NAMALWA (cell line): ENCODE measurements around the gene ULK1.

Experiments
- DNase-seq: peaks from one replicate; pipeline ENCODE4 v3.0.0-alpha.2; 2015; ENCODE audit warnings: low spot score

Gene ULK1

DNA sequence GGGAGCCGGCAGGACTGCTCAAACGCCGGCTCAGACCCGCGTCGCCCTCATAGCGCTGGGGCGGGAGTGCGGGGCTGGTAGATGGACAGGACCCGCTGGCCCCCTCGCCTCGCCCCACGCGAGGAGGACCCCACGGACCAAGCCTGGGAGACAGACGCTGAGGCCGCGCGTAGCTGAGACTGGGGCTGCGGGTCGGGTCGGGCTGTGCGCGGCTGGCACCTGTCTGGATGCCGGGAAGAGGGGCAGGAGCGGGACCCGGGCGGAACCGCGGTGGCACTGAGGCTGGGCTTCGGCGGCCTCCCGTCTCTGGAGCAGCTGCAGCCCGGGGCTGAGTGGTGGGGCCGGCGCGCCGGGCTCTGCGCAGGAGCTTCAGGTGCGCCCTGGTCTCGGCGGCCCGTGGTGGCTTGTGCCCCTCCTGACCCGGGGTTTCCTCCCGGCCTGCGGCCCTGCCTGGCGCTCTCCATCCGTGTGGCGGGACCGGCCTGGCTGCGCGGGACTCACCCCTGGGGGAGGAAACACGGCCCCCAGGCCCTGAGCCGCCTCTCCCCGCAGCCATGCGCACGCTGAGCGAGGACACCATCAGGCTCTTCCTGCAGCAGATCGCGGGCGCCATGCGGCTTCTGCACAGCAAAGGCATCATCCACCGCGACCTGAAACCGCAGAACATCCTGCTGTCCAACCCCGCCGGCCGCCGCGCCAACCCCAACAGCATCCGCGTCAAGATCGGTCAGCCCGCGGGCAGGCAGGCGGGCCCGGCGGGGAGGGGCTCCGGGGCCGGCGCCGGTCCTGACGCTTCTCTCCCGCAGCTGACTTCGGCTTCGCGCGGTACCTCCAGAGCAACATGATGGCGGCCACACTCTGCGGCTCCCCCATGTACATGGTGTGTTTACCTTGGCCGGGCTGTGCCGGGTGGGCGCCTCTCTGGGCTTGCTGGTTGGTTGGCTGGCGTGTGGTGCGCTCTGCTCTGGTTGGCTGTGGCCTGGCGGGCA lies 14.0 kb downstream of the ULK1 start:
- no peak for DNase-seq

DNA sequence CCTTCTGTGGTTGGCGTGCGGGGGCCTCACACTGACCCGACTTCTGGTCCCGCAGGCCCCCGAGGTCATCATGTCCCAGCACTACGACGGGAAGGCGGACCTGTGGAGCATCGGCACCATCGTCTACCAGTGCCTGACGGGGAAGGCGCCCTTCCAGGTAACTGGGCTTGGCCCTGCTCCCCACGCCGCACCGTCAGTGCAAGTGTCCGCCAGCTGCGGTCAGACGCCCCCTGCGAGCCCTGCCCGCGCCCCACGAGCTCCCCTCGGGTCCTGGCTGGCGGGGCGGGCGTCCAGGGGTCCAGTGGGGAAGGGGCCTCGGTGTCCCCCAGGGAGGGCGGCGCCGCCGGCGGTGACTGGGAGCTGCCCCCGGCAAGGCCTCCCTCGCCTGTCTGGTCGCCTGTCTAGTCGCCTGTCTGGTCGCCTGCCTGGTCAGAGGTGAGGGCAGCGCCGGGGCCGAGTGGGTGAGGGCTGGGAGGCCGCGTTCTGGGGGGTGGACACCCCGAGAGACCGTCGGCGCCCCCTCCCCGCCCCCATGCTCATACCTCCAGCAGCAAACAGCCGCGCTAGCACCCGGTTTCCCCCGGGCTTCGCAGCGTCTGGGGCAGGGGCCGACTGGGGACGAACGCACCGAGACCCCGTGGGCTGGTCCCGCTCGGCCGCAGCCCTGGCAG lies 14.8 kb downstream of the ULK1 start:
- DNase-seq: no peak

DNA sequence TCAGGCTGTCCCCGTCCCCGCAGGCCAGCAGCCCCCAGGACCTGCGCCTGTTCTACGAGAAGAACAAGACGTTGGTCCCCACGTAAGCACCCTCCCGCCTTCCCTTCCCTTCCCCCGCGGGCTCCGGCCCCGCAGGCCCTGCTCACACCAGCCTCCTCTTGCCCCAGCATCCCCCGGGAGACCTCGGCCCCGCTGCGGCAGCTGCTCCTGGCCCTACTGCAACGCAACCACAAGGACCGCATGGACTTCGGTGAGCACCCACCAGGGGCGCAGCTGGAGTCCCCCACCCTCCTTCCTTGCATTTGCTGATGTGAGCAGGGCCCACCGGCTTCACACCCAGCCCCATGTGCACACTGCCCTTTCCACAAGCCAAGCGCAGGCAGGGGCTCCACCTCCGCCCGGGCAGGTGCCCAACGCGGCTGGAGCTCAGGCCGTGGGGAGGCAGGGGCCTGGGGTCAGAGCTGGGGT lies 15.4 kb downstream of the ULK1 start:
- DNase-seq: no peak

DNA sequence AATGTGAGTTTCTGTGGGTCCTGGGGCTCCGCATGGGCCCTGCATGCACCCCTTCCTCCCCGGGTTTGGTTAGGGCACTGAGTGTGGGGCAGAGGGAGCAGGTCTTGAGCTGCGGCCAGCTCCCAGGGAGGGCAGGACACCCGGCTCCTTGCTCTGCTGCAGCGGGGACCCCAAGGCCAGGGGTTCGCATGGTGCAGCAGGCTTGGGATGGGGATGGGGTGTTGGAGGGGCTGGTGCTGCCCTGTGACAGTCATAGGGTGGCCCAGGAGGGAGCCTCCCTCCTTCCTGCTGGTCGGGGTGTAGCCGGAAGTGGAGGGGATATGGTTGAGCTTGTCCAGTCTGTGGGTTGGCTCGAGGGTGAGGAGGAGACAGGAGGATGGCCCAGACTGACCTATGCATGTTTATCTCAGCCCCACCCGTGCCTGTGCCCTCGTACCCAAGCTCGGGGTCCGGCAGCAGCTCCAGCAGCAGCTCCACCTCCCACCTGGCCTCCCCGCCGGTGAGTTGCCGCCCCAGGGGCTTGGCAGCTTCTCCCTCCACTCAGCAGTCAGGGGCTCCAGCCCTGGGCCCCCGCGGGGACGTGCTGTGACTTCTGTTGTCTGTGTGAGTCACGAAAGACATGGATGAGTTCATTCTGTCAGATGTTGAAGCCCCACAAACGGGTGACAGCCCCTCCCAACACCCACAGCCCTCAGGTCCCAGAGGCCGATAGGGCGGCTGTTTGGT lies 16.0 kb downstream of the ULK1 start:
- no peak for DNase-seq

DNA sequence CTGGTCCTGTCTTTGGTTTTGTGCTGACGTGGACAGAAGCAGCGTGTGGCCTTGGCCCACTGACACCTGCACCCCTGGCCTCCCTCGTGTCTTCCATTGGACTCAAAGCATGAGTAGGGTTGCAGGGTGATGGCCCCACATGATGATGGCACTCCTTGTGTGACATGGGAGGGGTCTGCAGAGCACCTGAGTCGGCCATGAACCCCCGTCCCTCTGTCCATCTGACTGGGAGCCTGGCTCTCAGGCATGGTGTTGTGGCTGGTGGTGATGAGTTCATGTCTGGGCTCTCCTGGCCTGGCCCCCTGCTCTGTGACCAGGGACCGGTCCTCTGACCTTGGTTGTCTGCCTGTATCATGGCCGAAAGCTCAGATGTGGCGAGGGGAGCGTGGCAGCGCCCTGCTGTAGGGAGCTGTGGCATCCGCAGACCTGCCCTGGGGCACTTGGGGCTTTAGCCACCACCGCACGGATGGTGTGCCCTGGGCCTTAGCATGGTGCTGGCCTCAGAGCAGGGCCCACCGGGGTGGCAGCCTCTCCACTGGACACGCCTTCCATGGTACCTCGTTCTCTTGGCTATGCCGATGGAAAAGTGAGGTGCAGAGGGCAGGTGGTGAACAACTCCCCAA lies 16.7 kb downstream of the ULK1 start:
- no peak for DNase-seq

DNA sequence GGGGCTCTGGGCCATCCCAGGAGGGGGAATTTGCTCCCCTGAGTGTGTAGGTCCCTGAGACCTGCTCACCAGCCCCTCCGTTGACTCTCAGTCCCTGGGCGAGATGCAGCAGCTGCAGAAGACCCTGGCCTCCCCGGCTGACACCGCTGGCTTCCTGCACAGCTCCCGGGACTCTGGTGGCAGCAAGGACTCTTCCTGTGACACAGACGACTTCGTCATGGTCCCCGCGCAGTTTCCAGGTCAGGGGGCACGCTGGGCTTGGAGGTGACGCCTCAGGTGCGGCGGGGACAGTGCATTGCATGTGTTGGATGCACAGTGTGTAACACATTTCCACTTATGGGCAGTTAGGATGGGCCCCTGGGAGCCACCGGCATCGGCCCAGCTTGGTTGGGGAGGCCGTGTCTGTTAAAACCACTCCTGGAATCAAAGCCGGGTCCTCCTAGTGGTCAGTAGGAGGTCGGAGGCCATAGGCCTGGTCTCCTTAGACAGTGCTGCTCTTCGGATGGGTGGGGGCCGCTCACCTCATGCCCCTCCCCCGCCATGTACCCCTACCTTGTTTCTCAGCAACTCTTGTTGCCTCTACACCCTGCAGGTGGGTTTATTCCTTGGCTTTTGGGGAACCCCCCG lies 17.5 kb downstream of the ULK1 start:
- no peak for DNase-seq

DNA sequence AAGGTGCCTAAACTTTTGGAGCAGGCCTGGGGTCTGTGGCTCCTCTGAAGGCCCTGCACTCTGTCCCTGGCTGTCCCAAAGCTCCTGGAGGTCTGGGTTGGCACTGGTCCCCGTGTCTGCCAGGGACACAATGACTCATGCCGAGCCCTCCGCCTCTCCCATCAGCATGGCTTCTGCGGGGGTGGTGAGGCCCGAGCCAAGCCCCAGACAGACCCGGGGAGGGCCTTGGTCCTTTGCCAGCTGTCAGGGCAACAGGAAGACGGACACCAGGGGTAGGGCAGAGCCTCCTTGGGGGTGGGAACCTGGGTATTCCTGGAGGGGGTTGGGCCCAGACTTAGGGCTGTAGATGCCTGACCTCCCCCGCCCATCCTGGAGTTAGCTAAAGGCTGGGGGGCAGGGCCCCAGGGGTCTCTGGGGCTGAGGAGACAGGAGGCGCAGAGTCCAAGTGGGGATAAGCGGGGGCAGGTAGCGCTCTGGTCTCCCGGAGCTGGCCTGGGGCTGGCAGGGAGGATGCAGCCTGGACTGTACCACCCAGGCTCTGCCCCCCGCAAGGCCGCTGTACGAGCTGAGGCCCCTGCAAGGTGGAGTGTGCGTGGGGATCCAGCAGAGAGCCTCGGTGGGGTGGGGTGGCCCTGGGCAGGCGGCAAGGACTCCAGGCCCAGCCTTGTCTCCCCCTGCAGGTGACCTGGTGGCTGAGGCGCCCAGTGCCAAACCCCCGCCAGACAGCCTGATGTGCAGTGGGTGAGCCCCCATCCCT lies 18.3 kb downstream of the ULK1 start:
- DNase-seq: no peak

DNA sequence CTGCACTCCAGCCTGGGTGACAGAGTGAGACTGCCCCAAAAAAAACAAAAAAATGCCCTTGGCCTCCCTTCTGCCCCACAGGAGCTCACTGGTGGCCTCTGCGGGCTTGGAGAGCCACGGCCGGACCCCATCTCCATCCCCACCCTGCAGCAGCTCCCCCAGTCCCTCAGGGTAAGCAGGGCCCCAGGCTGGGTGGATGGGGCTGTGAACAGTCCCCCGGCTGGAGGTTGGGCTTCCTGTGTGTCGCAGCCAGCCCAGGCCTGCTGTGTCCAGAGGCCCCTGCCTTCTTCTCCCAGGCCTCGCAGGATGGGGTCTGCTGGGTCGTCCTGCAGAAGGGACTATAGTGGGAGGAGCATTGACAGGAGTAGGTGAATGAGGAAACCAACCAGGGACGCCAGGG lies 19.2 kb downstream of the ULK1 start:
- no peak for DNase-seq

DNA sequence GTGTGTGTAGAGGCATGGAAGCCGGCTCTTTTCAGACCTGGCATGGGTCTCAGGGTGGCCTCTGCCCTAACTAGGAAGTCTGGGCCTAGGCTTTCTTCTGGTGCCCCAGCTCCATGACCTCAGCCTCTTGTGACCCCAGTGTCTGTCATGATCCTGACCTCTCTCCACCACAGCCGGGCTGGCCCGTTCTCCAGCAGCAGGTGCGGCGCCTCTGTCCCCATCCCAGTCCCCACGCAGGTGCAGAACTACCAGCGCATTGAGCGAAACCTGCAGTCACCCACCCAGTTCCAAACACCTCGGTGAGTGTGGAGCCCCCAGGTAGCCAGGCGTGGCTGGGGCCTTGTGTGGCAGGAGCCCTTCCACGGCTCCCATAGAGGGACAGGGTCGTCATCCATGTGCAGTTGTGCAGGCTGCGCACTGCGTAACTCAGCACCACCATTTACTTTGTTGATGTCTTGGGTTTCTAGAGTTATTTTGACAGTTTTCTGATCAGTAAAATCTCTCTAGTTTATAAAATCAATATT lies 19.8 kb downstream of the ULK1 start:
- no peak for DNase-seq

DNA sequence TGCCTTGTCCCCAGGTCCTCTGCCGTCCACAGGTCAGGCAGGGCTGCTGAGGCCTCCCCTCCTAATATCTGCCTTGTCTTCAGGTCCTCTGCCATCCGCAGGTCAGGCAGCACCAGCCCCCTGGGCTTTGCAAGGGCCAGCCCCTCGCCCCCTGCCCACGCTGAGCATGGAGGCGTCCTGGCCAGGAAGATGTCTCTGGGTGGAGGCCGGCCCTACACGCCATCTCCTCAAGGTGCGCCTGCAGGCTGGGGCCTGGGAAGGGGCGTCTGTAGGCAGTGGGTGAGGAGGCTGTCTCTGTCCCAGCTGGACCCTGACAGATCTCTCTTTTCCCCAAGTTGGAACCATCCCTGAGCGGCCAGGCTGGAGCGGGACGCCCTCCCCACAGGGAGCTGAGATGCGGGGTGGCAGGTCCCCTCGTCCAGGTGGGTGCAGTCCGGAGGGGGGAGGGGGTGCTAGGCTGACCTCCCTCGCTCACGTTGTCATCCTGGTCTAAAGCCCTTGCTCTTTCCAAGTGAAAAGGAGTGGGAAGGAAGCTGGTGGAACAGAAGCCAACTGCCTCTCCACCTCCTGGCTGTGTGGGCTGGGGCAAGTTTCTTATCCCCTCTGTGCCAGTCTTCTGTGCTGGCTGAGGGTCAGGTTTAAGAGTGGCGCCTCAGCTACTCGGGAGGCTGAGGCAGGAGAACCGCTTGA lies 20.7 kb downstream of the ULK1 start:
- no peak for DNase-seq

DNA sequence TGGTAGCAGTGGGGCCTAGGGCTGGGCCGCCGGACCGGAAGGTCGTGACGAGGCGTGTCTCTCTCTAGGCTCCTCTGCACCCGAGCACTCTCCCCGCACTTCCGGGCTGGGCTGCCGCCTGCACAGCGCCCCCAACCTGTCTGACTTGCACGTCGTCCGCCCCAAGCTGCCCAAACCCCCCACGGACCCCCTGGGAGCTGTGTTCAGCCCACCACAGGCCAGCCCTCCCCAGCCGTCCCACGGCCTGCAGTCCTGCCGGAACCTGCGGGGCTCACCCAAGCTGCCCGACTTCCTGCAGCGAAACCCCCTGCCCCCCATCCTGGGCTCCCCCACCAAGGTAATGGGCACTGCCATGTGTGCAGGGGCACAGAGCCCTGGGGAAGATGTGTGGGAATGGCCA lies 21.4 kb downstream of the ULK1 start:
- no peak for DNase-seq

DNA sequence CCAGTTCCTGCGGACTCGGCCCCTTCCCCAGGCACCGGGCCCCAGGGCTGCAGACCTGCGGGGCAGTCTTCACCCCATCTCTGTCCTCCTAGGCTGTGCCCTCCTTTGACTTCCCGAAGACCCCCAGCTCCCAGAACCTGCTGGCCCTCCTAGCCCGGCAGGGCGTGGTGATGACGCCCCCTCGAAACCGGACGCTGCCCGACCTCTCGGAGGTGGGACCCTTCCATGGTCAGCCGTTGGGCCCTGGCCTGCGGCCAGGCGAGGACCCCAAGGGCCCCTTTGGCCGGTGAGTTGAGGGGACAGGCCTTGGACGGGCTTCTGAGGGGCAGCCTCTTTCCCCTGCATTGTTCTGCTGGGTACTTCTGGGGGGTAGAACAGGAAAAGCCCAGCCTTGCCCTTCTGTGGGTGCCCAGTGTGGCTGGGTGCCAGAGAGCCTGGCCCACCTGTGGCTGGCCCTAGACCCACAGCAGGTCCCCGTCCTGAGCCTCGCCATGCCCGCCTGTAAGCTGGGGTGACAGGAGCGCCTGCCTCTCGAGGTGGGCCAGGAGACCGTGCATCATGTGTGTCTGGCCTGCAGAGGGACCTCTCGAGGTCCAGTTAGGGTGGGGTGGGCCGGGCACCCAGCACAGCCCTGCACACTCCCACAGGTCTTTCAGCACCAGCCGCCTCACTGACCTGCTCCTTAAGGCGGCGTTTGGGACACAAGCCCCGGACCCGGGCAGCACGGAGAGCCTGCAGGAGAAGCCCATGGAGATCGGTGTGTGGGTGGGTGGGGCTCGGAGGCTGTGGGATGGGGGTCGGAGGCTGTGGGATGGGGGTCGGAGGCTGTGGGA lies 22.1 kb downstream of the ULK1 start:
- no peak for DNase-seq

DNA sequence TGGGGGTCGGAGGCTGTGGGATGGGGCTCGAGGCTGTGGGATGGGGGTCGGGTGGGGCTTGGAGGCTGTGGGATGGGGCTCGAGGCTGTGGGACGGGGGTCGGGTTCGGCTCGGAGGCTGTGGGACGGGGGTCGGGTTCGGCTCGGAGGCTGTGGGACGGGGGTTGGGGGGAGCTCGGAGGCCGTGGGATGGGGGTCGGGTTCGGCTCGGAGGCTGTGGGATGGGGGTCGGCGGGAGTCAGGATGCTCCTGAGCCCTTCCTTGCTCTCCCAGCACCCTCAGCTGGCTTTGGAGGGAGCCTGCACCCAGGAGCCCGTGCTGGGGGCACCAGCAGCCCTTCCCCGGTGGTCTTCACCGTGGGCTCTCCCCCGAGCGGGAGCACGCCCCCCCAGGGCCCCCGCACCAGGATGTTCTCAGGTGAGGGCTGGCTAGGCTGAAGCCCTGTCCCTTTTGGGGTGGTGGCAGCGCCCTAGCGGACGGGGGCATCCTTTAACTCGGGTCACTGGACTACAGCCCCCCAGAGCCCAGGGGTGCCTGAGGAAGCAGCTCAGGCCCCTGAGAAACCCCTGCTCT lies 22.8 kb downstream of the ULK1 start:
- DNase-seq: no peak

DNA sequence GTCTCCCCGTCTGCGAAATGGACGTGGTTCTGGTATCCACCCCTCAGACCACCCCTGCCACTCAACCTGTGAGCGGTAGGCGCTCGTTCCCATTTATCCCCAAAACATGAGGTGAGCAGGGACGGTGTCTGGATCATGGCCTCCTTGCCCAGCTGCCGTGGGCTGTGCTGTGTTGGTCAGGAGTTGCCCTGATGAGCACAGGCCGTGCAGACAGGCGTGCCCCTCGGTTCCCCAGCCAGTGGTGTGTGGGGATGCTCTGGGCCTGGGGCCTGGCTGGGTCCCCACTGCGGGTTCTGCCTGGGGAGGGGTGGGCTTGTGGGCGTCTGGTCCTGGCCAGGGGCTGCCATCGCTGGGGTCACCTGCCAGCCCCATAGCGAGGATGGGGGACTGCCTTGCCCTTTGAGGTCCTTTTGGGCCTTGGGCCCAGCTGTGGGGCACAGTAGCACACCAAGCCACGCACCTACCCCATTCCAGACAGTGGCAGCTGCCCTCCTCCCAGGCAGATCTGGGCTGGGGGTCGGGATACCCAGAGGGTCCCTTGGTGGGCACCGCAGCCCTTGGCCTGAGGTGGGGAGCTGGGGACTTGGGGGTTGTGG lies 23.4 kb downstream of the ULK1 start:
- no peak for DNase-seq

DNA sequence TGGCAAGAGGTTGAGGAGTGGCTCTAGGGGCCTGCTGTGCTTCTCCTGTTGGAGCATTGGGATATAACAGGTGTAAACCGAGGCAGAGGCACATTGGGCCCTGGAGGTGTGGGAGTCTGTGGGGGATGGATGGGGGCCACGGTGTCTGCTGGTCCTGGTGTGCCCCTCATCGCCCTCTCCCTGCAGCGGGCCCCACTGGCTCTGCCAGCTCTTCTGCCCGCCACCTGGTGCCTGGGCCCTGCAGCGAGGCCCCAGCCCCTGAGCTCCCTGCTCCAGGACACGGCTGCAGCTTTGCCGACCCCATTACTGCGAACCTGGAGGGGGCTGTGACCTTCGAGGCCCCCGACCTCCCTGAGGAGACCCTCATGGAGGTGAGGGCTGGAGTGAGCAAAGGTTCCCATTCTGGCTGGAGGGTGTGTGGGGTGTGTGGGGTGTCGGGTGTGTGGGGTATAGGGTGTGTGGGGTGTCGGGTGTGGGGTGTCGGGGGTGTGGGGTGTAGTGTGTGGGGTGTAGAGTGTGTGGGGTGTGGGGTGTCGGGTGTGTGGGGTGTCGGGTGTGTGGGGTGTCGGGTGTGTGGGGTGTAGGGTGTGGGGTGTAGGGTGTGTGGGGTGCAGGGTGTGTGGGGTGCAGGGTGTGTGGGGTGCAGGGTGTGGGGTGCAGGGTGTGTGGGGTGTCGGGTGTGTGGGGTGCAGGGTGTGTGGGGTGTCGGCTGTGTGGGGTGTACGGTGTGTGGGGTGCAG lies 24.1 kb downstream of the ULK1 start:
- DNase-seq: no peak

DNA sequence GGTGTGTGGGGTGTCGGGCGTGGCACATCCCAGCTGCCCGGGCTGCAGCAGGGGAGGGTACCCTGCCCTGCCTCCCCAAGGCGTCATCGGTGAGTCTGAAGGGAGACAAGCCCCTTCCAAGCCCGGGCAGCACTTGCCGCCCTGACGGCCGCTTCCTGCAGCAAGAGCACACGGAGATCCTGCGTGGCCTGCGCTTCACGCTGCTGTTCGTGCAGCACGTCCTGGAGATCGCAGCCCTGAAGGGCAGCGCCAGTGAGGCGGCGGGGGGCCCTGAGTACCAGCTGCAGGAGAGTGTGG lies 24.6 kb downstream of the ULK1 start:
- no peak for DNase-seq

DNA sequence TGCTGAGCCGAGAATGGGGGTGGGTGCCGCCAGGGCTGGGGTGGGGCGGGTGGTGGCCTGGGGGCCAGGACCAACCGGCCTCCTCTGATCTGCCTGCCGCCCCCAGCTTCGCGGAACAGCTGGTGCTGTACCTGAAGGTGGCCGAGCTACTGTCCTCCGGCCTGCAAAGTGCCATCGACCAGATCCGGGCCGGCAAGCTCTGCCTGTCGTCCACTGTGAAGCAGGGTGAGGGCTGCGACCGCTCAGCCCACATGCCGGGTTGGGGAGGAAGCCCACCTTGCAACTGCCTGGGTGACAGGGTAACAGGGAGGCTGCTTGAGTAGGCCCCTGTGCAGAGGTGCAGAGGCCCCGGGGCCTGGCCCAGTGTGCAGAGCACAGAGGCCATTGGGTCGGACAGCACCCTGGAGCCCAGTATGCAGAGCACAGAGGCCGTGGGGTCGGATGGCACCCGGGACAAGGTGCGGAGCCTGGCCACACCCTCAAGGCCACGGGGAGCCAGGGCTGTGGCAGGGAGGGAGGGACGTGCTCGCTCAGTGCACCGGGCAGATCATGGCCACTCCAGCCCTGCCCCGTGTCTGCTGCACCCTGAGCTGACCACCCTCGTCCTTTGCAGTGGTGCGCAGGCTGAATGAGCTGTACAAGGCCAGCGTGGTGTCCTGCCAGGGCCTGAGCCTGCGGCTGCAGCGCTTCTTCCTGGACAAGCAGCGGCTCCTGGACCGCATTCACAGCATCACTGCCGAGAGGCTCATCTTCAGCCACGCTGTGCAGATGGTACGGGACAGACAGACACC lies 25.1 kb downstream of the ULK1 start:
- no peak for DNase-seq
